DND-41 (cell line): ENCODE results near the gene FOLR3.

Source experiments
- CTCF ChIP-seq: IDR thresholded peaks from 2 replicates; pipeline ENCODE4 v1.5.1; 2012; ENCODE audit warnings: borderline replicate concordance, low read length, moderate library complexity, mild to moderate bottlenecking; ENCODE audit not compliant: poor library complexity, severe bottlenecking; ENCODE audit errors: extremely low read depth
- EZH2 ChIP-seq: IDR thresholded peaks from 3 replicates; pipeline ENCODE4 v1.6.1; 2012; ENCODE audit warnings: borderline replicate concordance, low read depth, mild to moderate bottlenecking, moderate library complexity, low read length, inconsistent platforms; ENCODE audit not compliant: severe bottlenecking

- TF ChIP-seq CTCF (no peak), EZH2 (no peak)
These were observed 2.9 kb upstream of the FOLR3 start for GRCh38 chr11:72132646-72133045.
